ACC112 (cell line): Measurements from ENCODE around the gene MPDU1.

Source experiments
- H2AFZ ChIP-seq: fragments of 200-600 bp; sonication (generic); one replicate; pipeline ENCODE4 v1.6.0; 2017; ENCODE audit warnings: antibody characterized with exemption, low read length; ENCODE audit not compliant: unreplicated experiment
- H3K27ac ChIP-seq: fragments of 200-600 bp; sonication (generic); 2 replicates; pipeline ENCODE4 v1.5.1; 2014; ENCODE audit warnings: low read depth, mild to moderate bottlenecking, antibody characterized with exemption, low read length, moderate library complexity
- H3K27me3 ChIP-seq: fragments of 200-600 bp; sonication (generic); 2 replicates; pipeline ENCODE4 v1.6.1; 2014; ENCODE audit warnings: mild to moderate bottlenecking, antibody characterized with exemption, low read length, moderate library complexity, mixed read lengths; ENCODE audit not compliant: insufficient read depth
- H3K36me3 ChIP-seq: fragments of 200-600 bp; sonication (generic); 2 replicates; pipeline ENCODE4 v1.6.1; 2016; ENCODE audit warnings: mild to moderate bottlenecking, antibody characterized with exemption, low read length, moderate library complexity, mixed read lengths; ENCODE audit not compliant: insufficient read depth
- H3K4me1 ChIP-seq: fragments of 200-600 bp; sonication (generic); one replicate; pipeline ENCODE4 v1.6.1; 2016; ENCODE audit warnings: low read length, mixed read lengths; ENCODE audit not compliant: insufficient read depth, unreplicated experiment, control insufficient read depth
- H3K4me3 ChIP-seq: fragments of 200-600 bp; sonication (generic); 2 replicates; pipeline ENCODE4 v1.5.1; 2014; ENCODE audit warnings: mild to moderate bottlenecking, low read depth, low read length
- H3K79me2 ChIP-seq: fragments of 200-600 bp; sonication (generic); one replicate; pipeline ENCODE4 v1.6.0; 2016; ENCODE audit warnings: low read length; ENCODE audit not compliant: control insufficient read depth, unreplicated experiment, insufficient read depth

Gene MPDU1

GRCh38 chr17:7583253-7584109 is at the start of gene MPDU1:
TSS of gene MPDU1 (plus strand) at chr17:7583852. CDS start at chr17:7583863, 11 bp downstream.
- H3K79me2 ChIP-seq = peaks cover 38% of the 10 kb centered on the region
- H3K4me3 ChIP-seq = peak within 1 kb of the TSS; percentile 77
- H3K4me1 ChIP-seq = peaks cover 61% of the 10 kb centered on the region
- no peaks in the 10 kb centered on the region for H3K27me3 ChIP-seq
- H3K36me3 ChIP-seq = no peaks in the 10 kb centered on the region
- H2AFZ ChIP-seq = peak within 1 kb of the TSS; percentile 70
- peak within 1 kb of the TSS; percentile 89 for H3K27ac ChIP-seq

DNA sequence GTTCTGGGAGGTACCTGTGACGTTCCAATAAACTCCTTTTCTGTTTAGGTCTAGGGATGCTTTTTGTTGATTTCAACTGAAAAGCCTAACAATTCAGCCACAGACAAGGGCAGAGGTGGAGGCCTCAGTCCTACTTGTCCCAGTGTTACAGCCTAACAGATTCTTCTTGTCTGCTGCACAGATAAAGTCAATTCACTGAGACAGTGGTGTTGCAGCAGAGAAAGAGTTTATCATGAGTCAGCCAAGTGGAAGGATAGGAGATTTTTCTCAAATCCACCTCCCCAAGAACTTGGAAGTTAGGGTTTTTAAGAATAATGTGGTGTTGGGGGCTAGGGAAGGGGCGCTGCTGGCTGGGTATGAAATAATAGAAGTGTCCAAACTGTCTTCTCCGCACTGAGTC is 45.6 kb upstream of the MPDU1 start:
- Histone ChIP-seq H3K4me3 (no peak overlapping the region), H3K27ac (no peak overlapping the region), H3K27me3 (no peaks in the 10 kb centered on the region), H3K79me2 (no peaks in the 10 kb centered on the region), H3K4me1 (no peaks in the 10 kb centered on the region), H3K36me3 (no peaks in the 10 kb centered on the region), H2AFZ (no peak overlapping the region)

- Histone ChIP-seq H3K4me3 (no peak overlapping the region), H3K27ac (no peak overlapping the region), H3K36me3 (no peaks in the 10 kb centered on the region), H3K79me2 (no peaks in the 10 kb centered on the region), H3K27me3 (no peaks in the 10 kb centered on the region), H3K4me1 (no peaks in the 10 kb centered on the region), H2AFZ (no peak overlapping the region)
Measured at GRCh38 chr17:7538891-7539545, 44.6 kb upstream of the MPDU1 start.

GRCh38 chr17:7541074-7541621 is 42.5 kb upstream of the MPDU1 start:
- Histone ChIP-seq H3K4me1 (no peaks in the 10 kb centered on the region), H3K36me3 (no peaks in the 10 kb centered on the region)

DNA sequence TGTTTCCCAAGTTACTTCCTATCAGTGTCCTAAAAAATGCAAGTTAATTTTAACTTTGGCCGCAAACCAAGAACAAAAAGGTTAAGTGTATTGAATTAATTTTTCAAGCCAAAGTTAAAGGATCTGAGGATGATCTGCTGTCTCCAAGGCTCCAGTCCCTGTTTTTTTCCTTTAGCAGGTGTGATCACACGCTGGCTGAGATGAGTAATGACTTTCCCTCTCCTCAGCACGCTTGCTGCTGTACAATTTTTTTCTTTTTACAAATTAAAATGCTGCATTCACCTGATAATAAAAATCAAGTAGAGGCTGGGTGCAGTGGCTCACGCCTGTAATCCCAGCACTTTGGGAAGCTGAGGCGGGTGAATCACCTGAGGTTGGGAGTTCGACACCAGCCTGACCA is 38.7 kb upstream of the MPDU1 start:
- Histone ChIP-seq H3K36me3 (no peaks in the 10 kb centered on the region), H3K4me1 (peaks cover 7% of the 10 kb centered on the region), H3K4me3 (no peak overlapping the region), H3K27ac (no peak overlapping the region), H2AFZ (no peak overlapping the region), H3K27me3 (no peaks in the 10 kb centered on the region), H3K79me2 (no peaks in the 10 kb centered on the region)

More at GRCh38 chr17:7541074-7541621, 42.5 kb upstream of the MPDU1 start:
- H3K27ac ChIP-seq = no peak overlapping the region
- no peaks in the 10 kb centered on the region for H3K27me3 ChIP-seq
- H3K79me2 ChIP-seq = no peaks in the 10 kb centered on the region
- H3K4me3 ChIP-seq = no peak overlapping the region
- no peak overlapping the region for H2AFZ ChIP-seq

DNA sequence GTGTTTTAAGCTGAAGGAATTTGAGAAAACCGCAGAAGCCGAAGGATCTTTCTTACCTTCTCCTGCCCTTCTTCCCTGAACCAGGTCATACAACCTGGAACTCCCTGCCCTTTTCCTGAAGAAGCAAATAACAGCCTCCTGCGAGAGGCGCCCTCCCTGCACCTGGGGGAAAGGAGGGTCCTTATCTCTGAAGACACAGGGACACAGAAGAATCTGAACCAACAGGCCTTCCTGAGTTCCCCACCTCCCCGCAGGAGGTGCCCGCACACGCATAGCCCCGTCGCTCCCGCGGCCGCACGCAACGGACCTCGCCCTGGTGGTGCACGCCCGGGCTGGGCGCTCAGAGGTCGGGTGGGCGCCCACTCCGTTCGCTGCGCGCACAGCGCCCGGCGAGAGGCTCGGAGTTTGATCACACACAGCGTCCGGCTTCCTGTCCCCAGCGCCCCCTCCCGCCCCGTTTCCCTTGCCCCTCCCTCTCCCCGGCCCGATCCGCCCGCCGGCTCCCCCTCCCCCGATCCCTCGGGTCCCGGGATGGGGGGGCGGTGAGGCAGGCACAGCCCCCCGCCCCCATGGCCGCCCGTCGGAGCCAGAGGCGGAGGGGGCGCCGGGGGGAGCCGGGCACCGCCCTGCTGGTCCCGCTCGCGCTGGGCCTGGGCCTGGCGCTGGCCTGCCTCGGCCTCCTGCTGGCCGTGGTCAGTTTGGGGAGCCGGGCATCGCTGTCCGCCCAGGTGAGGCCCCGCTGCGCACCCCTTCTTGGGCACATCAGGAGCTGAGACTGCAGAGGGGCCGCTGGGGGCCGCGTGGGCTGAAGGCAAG is 34.9 kb upstream of the MPDU1 start, which contains the start of gene TNFSF12:
TSS of gene TNFSF12 (plus strand) at position 474 of the 816 bp plus-strand sequence. CDS start at position 570, 96 bp downstream.
- no peak within 1 kb of the TSS for H3K27ac ChIP-seq
- H2AFZ ChIP-seq = peak within 1 kb of the TSS; percentile 95
- H3K79me2 ChIP-seq = no peaks in the 10 kb centered on the region
- no peaks in the 10 kb centered on the region for H3K27me3 ChIP-seq
- no peaks in the 10 kb centered on the region for H3K36me3 ChIP-seq
- H3K4me3 ChIP-seq = peak within 1 kb of the TSS; percentile 87
- peaks cover 7% of the 10 kb centered on the region for H3K4me1 ChIP-seq

GRCh38 chr17:7549401-7550055 is 34.1 kb upstream of the MPDU1 start:
- Histone ChIP-seq H3K4me3 (peak overlapping the region; percentile 87), H3K27ac (no peak overlapping the region)

DNA sequence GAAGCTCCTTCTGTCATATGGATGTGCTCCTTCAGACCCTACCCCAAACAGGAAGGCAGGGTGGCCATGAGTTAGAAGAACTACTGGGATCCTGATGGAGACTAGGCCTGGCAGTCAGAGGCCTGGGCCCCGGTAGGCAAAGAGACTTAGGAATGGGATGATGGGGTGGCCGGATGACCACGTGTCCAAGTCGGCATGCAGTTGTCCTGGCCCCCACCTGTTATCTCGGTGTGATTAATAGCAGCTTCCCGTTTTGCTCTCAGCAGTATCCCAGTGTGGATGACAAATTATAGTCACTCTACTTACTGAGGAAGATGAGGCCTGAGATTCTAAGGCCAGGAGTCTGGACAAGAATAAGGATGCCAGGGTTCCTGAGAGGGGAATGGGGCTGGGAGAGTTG is 33.3 kb upstream of the MPDU1 start:
- Histone ChIP-seq H3K36me3 (no peaks in the 10 kb centered on the region), H3K4me3 (no peak overlapping the region), H3K27ac (no peak overlapping the region), H3K79me2 (no peaks in the 10 kb centered on the region), H2AFZ (no peak overlapping the region), H3K27me3 (no peaks in the 10 kb centered on the region), H3K4me1 (peaks cover 7% of the 10 kb centered on the region)

More at GRCh38 chr17:7549401-7550055, 34.1 kb upstream of the MPDU1 start:
- Histone ChIP-seq H3K36me3 (no peaks in the 10 kb centered on the region), H3K27me3 (no peaks in the 10 kb centered on the region), H3K4me1 (peaks cover 7% of the 10 kb centered on the region), H2AFZ (peak overlapping the region; percentile 95), H3K79me2 (no peaks in the 10 kb centered on the region)

- no peaks in the 10 kb centered on the region for H3K36me3 ChIP-seq
- no peaks in the 10 kb centered on the region for H3K79me2 ChIP-seq
- H3K27ac ChIP-seq = no peak overlapping the region
- no peaks in the 10 kb centered on the region for H3K27me3 ChIP-seq
- H3K4me1 ChIP-seq = peaks cover 7% of the 10 kb centered on the region
- H2AFZ ChIP-seq = no peak overlapping the region
- H3K4me3 ChIP-seq = no peak overlapping the region
Measured at GRCh38 chr17:7551396-7551795, 32.3 kb upstream of the MPDU1 start.

DNA sequence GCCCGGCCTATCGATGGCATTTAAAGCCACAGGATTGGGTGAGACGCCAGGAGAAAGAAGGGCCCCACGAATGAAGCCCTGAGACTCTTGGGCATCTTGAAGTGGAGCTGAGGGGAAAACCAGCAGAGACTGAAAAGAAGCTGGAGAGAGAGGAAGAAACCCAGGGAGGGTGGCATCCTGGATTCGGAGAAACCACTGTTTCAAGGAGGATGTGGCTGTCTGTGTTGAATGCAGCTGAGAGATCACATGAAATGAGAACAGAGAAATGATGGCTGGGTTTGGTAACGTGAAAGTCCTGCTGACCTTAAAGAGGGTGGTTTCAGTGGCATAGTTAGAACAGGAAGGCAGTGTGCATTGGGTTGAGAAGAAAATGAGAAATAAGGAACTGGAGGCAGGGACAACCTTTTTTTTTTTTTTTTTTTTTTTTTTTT is 31.0 kb upstream of the MPDU1 start:
- no peaks in the 10 kb centered on the region for H3K79me2 ChIP-seq
- no peaks in the 10 kb centered on the region for H3K36me3 ChIP-seq
- peaks cover 7% of the 10 kb centered on the region for H3K4me1 ChIP-seq
- no peak overlapping the region for H3K27ac ChIP-seq
- H3K4me3 ChIP-seq = no peak overlapping the region
- no peak overlapping the region for H2AFZ ChIP-seq
- H3K27me3 ChIP-seq = no peaks in the 10 kb centered on the region
